B cell (primary cell): Measurements from ENCODE around the gene LMO1. TPM values are rescaled to one million over a fixed set of nuclear protein-coding genes. Genes with fewer than 3 reads are reported as not detected.

Source experiments
- ATAC-seq: fragments of 200-7000 bp; cut with Tn5 transposase; one replicate; pipeline ENCODE4 v1.10.0; 2021; ENCODE audit warnings: low read depth, mild to moderate bottlenecking, moderate number of reproducible peaks, moderate library complexity
- CTCF ChIA-PET: fragments of 350-600 bp; sonication (Branson Sonifier 250); formaldehyde crosslinking; loops from one replicate; lab custom pipeline; 2021; ENCODE audit warnings: antibody characterized with exemption, inconsistent platforms; lab: Charles Lee
- POLR2A ChIA-PET: fragments of 350-600 bp; sonication (Branson Sonifier 250); formaldehyde crosslinking; loops from one replicate; lab custom pipeline; 2021; ENCODE audit warnings: antibody characterized with exemption; lab: Charles Lee
- DNase-seq: peaks from one replicate; pipeline ENCODE4 v3.0.0; 2013
- H2AFZ ChIP-seq: 2 replicates; pipeline ENCODE4 v1.6.1; 2012; ENCODE audit warnings: mild to moderate bottlenecking, low read depth, low read length; ENCODE audit not compliant: insufficient read depth, poor library complexity, severe bottlenecking
- H3K27ac ChIP-seq, 2 donors: 1 replicate in 1 of 2; 2 replicates in 1 of 2; pipeline ENCODE4 v1.5.1; 2012 to 2013; ENCODE audit warnings: low read length in 2 of 2, mild to moderate bottlenecking in 2 of 2, moderate library complexity in 1 of 2
- H3K27me3 ChIP-seq, 4 experiments: fragments of 200-600 bp in 1 of 4; sonication (generic) in 1 of 4; replicated peaks in 1 of 4; 1 replicate in 2 of 4; 2 replicates in 2 of 4; pipeline versions ENCODE4 v1.6.1 to v1.7.0; 2013 to 2016; ENCODE audit warnings: low read length in 3 of 4, mild to moderate bottlenecking in 2 of 4, mixed read lengths in 1 of 4, moderate library complexity in 1 of 4; ENCODE audit not compliant: insufficient read depth in 4 of 4, control insufficient read depth in 3 of 4; ENCODE audit errors: control extremely low read depth in 1 of 4
- H3K36me3 ChIP-seq, 2 experiments: replicated peaks in 1 of 2; 1 replicate in 1 of 2; 2 replicates in 1 of 2; pipeline versions ENCODE4 v1.6.1 to v1.7.1; 2013; ENCODE audit warnings: low read length in 1 of 2; ENCODE audit not compliant: insufficient read depth in 2 of 2, control insufficient read depth in 1 of 2; ENCODE audit errors: control extremely low read depth in 1 of 2, extremely low read depth in 1 of 2
- H3K4me1 ChIP-seq, 2 donors: fragments of 200-600 bp in 1 of 2; sonication (generic) in 1 of 2; 1 replicate in 1 of 2; 2 replicates in 1 of 2; pipeline versions ENCODE4 v1.5.1 to v1.6.1; 2013 to 2017; ENCODE audit warnings: low read length in 2 of 2; ENCODE audit not compliant: control insufficient read depth in 2 of 2, insufficient read depth in 2 of 2
- H3K4me2 ChIP-seq: replicated peaks from 2 replicates; pipeline ENCODE3; 2012; ENCODE audit warnings: mild to moderate bottlenecking, low read depth, low read length; ENCODE audit not compliant: poor library complexity, severe bottlenecking
- H3K4me3 ChIP-seq, 5 experiments: fragments of 200-600 bp in 1 of 5; sonication (generic) in 1 of 5; 1 replicate in 3 of 5; 2 replicates in 2 of 5; pipeline versions ENCODE4 v1.5.1 to v1.7.0; 2011 to 2016; ENCODE audit warnings: low read length in 4 of 5, mild to moderate bottlenecking in 4 of 5, low read depth in 2 of 5, control low read depth in 1 of 5, moderate library complexity in 1 of 5; ENCODE audit not compliant: insufficient read depth in 1 of 5; ENCODE audit errors: control extremely low read depth in 1 of 5, extremely low read depth in 1 of 5
- H3K79me2 ChIP-seq: fragments of 200-600 bp; sonication (generic); one replicate; pipeline ENCODE4 v1.6.0; 2016; ENCODE audit warnings: low read length; ENCODE audit not compliant: control insufficient read depth, insufficient read depth
- H3K9ac ChIP-seq: fragments of 200-600 bp; sonication (generic); 2 replicates; pipeline ENCODE4 v1.6.1; 2017; ENCODE audit warnings: mild to moderate bottlenecking, low read length, moderate library complexity
- H3K9me3 ChIP-seq, 3 donors: one replicate each; pipeline versions ENCODE4 v1.6.1 to v1.7.1; 2013; ENCODE audit warnings: low read length in 2 of 3; ENCODE audit not compliant: control insufficient read depth in 2 of 3, insufficient read depth in 1 of 3; ENCODE audit errors: control extremely low read depth in 1 of 3
- H4K20me1 ChIP-seq: 2 replicates; pipeline ENCODE4 v1.6.0; 2012; ENCODE audit warnings: mild to moderate bottlenecking, low read length; ENCODE audit not compliant: insufficient read depth, control insufficient read depth, poor library complexity, severe bottlenecking
- H3K27ac Mint-ChIP-seq: one replicate; pipeline ENCODE4 v1.8.0; 2021; ENCODE audit warnings: mixed read lengths
- H3K27me3 Mint-ChIP-seq: one replicate; pipeline ENCODE4 v1.8.0; 2021; ENCODE audit warnings: mixed read lengths
- H3K4me1 Mint-ChIP-seq: one replicate; pipeline ENCODE4 v1.8.0; 2021; ENCODE audit warnings: mixed read lengths
- H3K4me3 Mint-ChIP-seq: one replicate; pipeline ENCODE4 v1.8.0; 2021; ENCODE audit warnings: mixed read lengths
- H3K9me3 Mint-ChIP-seq: one replicate; pipeline ENCODE4 v1.8.0; 2022; ENCODE audit warnings: mixed read lengths; ENCODE audit not compliant: insufficient read depth
- EZH2 ChIP-seq: IDR thresholded peaks from 2 replicates; pipeline ENCODE4 v1.6.1; 2012; ENCODE audit warnings: borderline replicate concordance, low read depth, mild to moderate bottlenecking, moderate library complexity, low read length; ENCODE audit not compliant: insufficient read depth, poor library complexity, severe bottlenecking
- WGBS: methylation state at CpG from one replicate; pipeline ENCODE4 v1.1.5; 2013; ENCODE audit warnings: missing lambda C conversion rate; ENCODE audit not compliant: insufficient coverage; 5-methylcytosine and 5-hydroxymethylcytosine counted together
- intact Hi-C: fragments of 100-400 bp; cut with micrococcal nuclease; formaldehyde crosslinking; loops from one replicate; pipeline ENCODE4 v1.10.0; 2022
- polyA plus RNA-seq: library from polyadenylated mRNA; depleted of rRNA; stranded (reverse); fragments of >200 nt; gene quantifications from 2 replicates; pipeline ENCODE4 v1.2.3, GENCODE V29; 2012
- total RNA-seq, 2 donors: library from RNA; stranded (reverse); fragments of 120-200 nt in 1 of 2; gene quantifications; 1 replicate in 1 of 2; 2 replicates in 1 of 2; pipeline versions ENCODE4 v1.2.3 to v1.2.4, GENCODE V29; 2013 to 2022
- TF ChIP-seq, protein P1 (sequence below): fragments of 200-600 bp; IDR thresholded peaks from one replicate; pipeline ENCODE4 v1.8.0; 2022; ENCODE audit warnings: antibody characterized with exemption, mild to moderate bottlenecking

Gene LMO1
- total and polyA plus RNA-seq, 2 donors (not counting 1 experiment from before 2014, with no cell fraction given), result 0.22 TPM; not detected in 1

DNA sequence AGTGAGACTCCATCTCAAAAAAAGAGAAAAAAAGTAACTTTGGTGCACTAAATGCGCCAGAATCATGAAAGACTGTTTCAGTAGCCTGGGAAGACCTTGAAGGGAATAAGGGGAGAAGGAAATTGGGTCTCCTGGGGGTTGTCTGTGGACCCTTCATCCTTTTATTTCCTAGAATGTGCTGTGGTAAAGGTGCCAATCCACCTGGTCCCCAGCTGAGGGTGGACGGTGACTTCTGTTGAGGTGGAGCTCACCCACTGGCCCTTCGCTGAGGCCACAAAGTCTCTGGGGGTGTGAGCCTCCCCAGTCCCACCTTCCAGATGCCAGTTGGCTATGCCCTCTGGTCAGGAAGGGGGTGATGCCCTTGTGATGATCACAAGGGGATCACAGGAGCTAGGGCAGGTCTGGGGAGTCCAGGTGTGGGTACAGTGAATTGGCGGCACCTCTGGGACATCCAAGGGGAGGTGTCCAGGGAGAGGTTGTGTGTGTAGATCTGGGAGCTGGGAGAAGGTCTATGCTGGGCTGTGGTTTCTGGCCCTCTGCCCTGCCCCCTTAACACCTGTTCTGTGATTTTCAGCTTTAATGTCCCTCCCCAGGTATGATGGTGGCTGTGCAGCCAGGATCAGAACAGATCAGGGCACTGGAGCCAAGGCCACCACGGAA lies 34.2 kb upstream of the LMO1 start:
- 95% methylated on average over 4 of the region's 5 CpGs for WGBS
- DNase-seq (no peak), ATAC-seq (no peak)
- H3K9me3 Mint-ChIP-seq, result no peaks in the 10 kb centered on the region
- H3K4me3 ChIP-seq, result no peak overlapping the region
- H3K27ac Mint-ChIP-seq, result no peak overlapping the region
- H3K27ac ChIP-seq, result no peak overlapping the region
- no peaks in the 10 kb centered on the region for H3K4me1 Mint-ChIP-seq
- intact Hi-C loops, result no loop called here
- H3K79me2 ChIP-seq, result no peaks in the 10 kb centered on the region
- peaks cover 25% of the 10 kb centered on the region for H3K27me3 Mint-ChIP-seq
- TF ChIP-seq EZH2, result no peak
- TF ChIP-seq, protein P1, sequence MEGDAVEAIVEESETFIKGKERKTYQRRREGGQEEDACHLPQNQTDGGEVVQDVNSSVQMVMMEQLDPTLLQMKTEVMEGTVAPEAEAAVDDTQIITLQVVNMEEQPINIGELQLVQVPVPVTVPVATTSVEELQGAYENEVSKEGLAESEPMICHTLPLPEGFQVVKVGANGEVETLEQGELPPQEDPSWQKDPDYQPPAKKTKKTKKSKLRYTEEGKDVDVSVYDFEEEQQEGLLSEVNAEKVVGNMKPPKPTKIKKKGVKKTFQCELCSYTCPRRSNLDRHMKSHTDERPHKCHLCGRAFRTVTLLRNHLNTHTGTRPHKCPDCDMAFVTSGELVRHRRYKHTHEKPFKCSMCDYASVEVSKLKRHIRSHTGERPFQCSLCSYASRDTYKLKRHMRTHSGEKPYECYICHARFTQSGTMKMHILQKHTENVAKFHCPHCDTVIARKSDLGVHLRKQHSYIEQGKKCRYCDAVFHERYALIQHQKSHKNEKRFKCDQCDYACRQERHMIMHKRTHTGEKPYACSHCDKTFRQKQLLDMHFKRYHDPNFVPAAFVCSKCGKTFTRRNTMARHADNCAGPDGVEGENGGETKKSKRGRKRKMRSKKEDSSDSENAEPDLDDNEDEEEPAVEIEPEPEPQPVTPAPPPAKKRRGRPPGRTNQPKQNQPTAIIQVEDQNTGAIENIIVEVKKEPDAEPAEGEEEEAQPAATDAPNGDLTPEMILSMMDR, result no peak
- peaks cover 0 to 4% (median 0%) of the 10 kb centered on the region in 4 experiments for H3K27me3 ChIP-seq
- POLR2A ChIA-PET, result no interaction called here
- H3K4me2 ChIP-seq, result no peak overlapping the region
- H4K20me1 ChIP-seq, result no peaks in the 10 kb centered on the region
- CTCF ChIA-PET, result interaction anchor here (0.6 kb wide), 1 partner anchor 107 kb away, joined by 3 read pairs; no protein-coding TSS in a partner anchor
- no peaks in the 10 kb centered on the region for H3K9me3 ChIP-seq
- H3K4me3 Mint-ChIP-seq, result no peak overlapping the region
- no peaks in the 10 kb centered on the region for H3K4me1 ChIP-seq
- H2AFZ ChIP-seq, result no peak overlapping the region
- H3K9ac ChIP-seq, result no peak overlapping the region
- no peaks in the 10 kb centered on the region for H3K36me3 ChIP-seq

- ChIA-PET POLR2A (no interaction called here), CTCF (no interaction called here)
- Histone ChIP-seq H3K36me3 (no peaks in the 10 kb centered on the region), H2AFZ (no peak overlapping the region), H3K79me2 (no peaks in the 10 kb centered on the region), H3K4me2 (no peak overlapping the region), H3K27me3 (peaks cover 0 to 4% (median 0%) of the 10 kb centered on the region in 4 experiments), H3K4me3 (no peak overlapping the region), H3K27ac (no peak overlapping the region), H4K20me1 (no peaks in the 10 kb centered on the region), H3K9me3 (no peaks in the 10 kb centered on the region), H3K4me1 (no peaks in the 10 kb centered on the region), H3K9ac (no peak overlapping the region)
- WGBS, result 85% methylated on average over 2 of the region's 5 CpGs
- TF ChIP-seq, protein P1, result no peak
- no peak for TF ChIP-seq EZH2
- no peaks in the 10 kb centered on the region for H3K9me3 Mint-ChIP-seq
- H3K27me3 Mint-ChIP-seq, result peaks cover 21% of the 10 kb centered on the region
- intact Hi-C loops, result no loop called here
- H3K27ac Mint-ChIP-seq, result no peak overlapping the region
- no peak for DNase-seq
- H3K4me1 Mint-ChIP-seq, result no peaks in the 10 kb centered on the region
- no peak overlapping the region for H3K4me3 Mint-ChIP-seq
- ATAC-seq, result no peak
These were observed 33.2 kb upstream of the LMO1 start for GRCh38 chr11:8296872-8297271.
